ENCODE data around the gene N4BP2. TPM values are rescaled to one million over a fixed set of nuclear protein-coding genes. Genes with fewer than 3 reads are reported as not detected.

N4BP2 gene
- total and polyA plus RNA-seq, 2 of the 8 experiments (the other 6 are each of a cell fraction or from before 2014, with no cell fraction given) = 4.4 to 44.7 TPM

DNA sequence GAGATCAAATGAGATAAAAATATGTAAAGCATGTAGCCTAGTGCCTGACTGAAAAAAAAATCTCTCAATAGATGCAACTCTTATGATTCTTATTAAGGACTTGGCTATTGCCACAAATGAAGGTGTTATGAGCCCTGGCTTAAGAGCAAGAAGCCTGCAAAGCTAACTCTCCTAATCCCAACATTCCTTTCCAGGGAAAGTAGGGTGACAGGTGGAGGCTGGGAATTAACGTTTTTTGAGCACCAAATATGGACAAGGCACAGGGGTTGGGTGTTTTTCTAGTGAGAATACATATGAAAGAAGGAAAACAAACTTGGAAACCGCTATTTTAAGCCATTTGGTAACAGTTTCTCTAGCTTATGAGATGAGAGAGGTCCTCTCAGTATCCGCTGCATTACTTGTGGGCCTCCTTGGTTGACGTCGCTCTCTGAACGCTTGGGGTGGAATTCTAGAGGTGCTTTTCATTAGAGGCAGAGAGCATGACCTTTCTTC is 142.6 kb downstream of the N4BP2 start:
- H3K4ac ChIP-seq (replicated peaks; ENCODE audit: insufficient read length, low read depth, low read length) = no peak overlapping the region
- no peak overlapping the region for H4K5ac ChIP-seq (ENCODE audit: insufficient read length, low read depth, low read length)
- no peak overlapping the region for H2BK15ac ChIP-seq (ENCODE audit: low read length)
- H3K4me2 ChIP-seq (ENCODE audit: insufficient read depth in 1 of 2, low read depth in 2 of 2, low read length in 2 of 2) = no peak overlapping the region; a peak in 2 of 4 replicates
- H2BK12ac ChIP-seq (ENCODE audit: low read depth, low read length) = no peak overlapping the region
- ChIA-PET CTCF (ENCODE audit: partially characterized antibody) (interaction anchor here (0.7 to 1.1 kb wide), 3 partner anchors 47 to 387 kb away, joined by 3 to 4 read pairs (median 3); no protein-coding TSS in a partner anchor), POLR2A (ENCODE audit: partially characterized antibody) (interaction anchor here (1.4 to 1.5 kb wide), 2 partner anchors 10 to 14 kb away, joined by 3 to 4 read pairs; no protein-coding TSS in a partner anchor)
- no peak overlapping the region for H2BK120ac ChIP-seq (replicated peaks; ENCODE audit: low read depth, low read length)
- H3K9me3 ChIP-seq (ENCODE audit: insufficient read depth in 2 of 2, low read depth in 1 of 2, low read length in 1 of 2) = no peaks in the 10 kb centered on the region
- H3K4me1 ChIP-seq (replicated peaks in 1 of 4; ENCODE audit: control insufficient read depth in 3 of 4, insufficient read depth in 4 of 4, low read length in 3 of 4) = peaks cover 5 to 26% (median 13%) of the 10 kb centered on the region in 4 experiments
- no peak overlapping the region for H3K14ac ChIP-seq (ENCODE audit: insufficient read length)
- H3K18ac ChIP-seq (ENCODE audit: extremely low read depth, low read length) = no peak overlapping the region
- no peak overlapping the region for H2AFZ ChIP-seq (ENCODE audit: low read length)
- H2BK5ac ChIP-seq (ENCODE audit: low read depth, low read length) = no peak overlapping the region
- no peaks in the 10 kb centered on the region for H3K79me1 ChIP-seq (ENCODE audit: low read depth, low read length)
- 85% methylated on average over 6 of the region's 6 CpGs; no CpG with 5 or more reads in 1 of the 2 experiments for WGBS, 2 experiments (ENCODE audit: extremely low coverage in 1 of 2, insufficient coverage in 1 of 2, insufficient read length in 1 of 2, insufficient replicate concordance in 2 of 2, low coverage in 1 of 2, low lambda C conversion rate in 2 of 2, missing lambda C conversion rate in 1 of 2)
- H4K8ac ChIP-seq (ENCODE audit: extremely low read depth, insufficient read depth, low read length) = no peak overlapping the region
- H3K56ac ChIP-seq (replicated peaks; ENCODE audit: insufficient read length, low read depth, low read length) = no peak overlapping the region
- peaks cover 0 to 23% of the 10 kb centered on the region in 2 experiments; a peak in 1 of 4 replicates for H3K79me2 ChIP-seq (ENCODE audit: control insufficient read depth in 1 of 2, insufficient read depth in 2 of 2, low read length in 2 of 2)
- H3K27ac ChIP-seq (ENCODE audit: low read depth, low read length) = no peak overlapping the region
- no peak overlapping the region for H4K91ac ChIP-seq (replicated peaks; ENCODE audit: insufficient read length, low read length)
- no peaks in the 10 kb centered on the region for H3K27me3 ChIP-seq (replicated peaks in 1 of 4; ENCODE audit: control insufficient read depth in 3 of 4, extremely low read depth in 1 of 4, insufficient read depth in 3 of 4, low read length in 3 of 4)
- no peak overlapping the region for H3K23ac ChIP-seq (ENCODE audit: insufficient read length)
- TF ChIP-seq BCL11A (IDR thresholded peaks at IDR 0.05; ENCODE audit: low read depth in 2 of 2, low read length in 2 of 2) = no peak
- TF ChIP-seq EGR1 (IDR thresholded peaks at IDR 0.05; ENCODE audit: borderline replicate concordance, low read depth, low read length) = no peak
- no peak for TF ChIP-seq HDAC6 (IDR thresholded peaks at IDR 0.05; ENCODE audit: low read depth, low read length)
- TF ChIP-seq RXRA (IDR thresholded peaks at IDR 0.05; ENCODE audit: insufficient read depth, low read depth, low read length) = no peak
- TF ChIP-seq RBBP5 (IDR thresholded peaks at IDR 0.05; ENCODE audit: borderline replicate concordance, low read depth, low read length) = no peak
- no peak for TF ChIP-seq KDM4A (IDR thresholded peaks at IDR 0.05; ENCODE audit: low read depth, low read length, severe bottlenecking)
- no peak for TF ChIP-seq RAD21 (IDR thresholded peaks at IDR 0.05 in 1 of 2, conservative IDR thresholded peaks at IDR 0.05 in 1 of 2; ENCODE audit: low read depth in 2 of 2, low read length in 2 of 2)
- no peak for TF ChIP-seq RNF2 (IDR thresholded peaks at IDR 0.05; ENCODE audit: borderline replicate concordance, low read depth, low read length, missing control alignments, poor library complexity, severe bottlenecking)
- TF ChIP-seq NRF1 (IDR thresholded peaks at IDR 0.05; ENCODE audit: low read depth, low read length) = no peak
- no peak for TF ChIP-seq CREB1 (IDR thresholded peaks at IDR 0.05)
- no peak overlapping the region for H3K4me3 ChIP-seq (ENCODE audit: extremely low read depth in 1 of 4, insufficient read depth in 2 of 4, low read depth in 3 of 4, low read length in 4 of 4)
- no peaks in the 10 kb centered on the region for H3K36me3 ChIP-seq (ENCODE audit: control insufficient read depth in 2 of 4, insufficient read depth in 4 of 4, low read length in 3 of 4)
- no peaks in the 10 kb centered on the region for H4K20me1 ChIP-seq (replicated peaks in 1 of 2; ENCODE audit: control insufficient read depth in 1 of 2, insufficient read depth in 2 of 2, low read length in 2 of 2)
- no peak overlapping the region for H2AK5ac ChIP-seq (ENCODE audit: low read depth, low read length)
- H3K9ac ChIP-seq (replicated peaks in 1 of 4; ENCODE audit: extremely low read depth in 1 of 4, low read depth in 3 of 4, low read length in 3 of 4) = no peak overlapping the region
- H2BK20ac ChIP-seq (ENCODE audit: low read length) = no peak overlapping the region
- DNase-seq (ENCODE audit: low read depth in 1 of 2, low spot score in 2 of 2) (no peak), FAIRE-seq (no peak)
- H3K23me2 ChIP-seq (ENCODE audit: low read depth, low read length) = no peaks in the 10 kb centered on the region; the same call in 1 of the 2 replicates
